Kidney (tissue), 14 donors: ENCODE results near the gene ZNF689. TPM values are rescaled to one million over a fixed set of nuclear protein-coding genes. Genes with fewer than 3 reads are reported as not detected.
A peak's percentile ranks its signal among the peaks of the same experiment; 100 is the strongest.

Experiments
- DNase-seq, 5 donors: peaks; one replicate each; pipeline ENCODE4 v3.0.0-alpha.2; 2013 to 2020
- FAIRE-seq: peaks from 2 replicates; lab custom pipeline; 2012; peaks lifted over from hg19 to GRCh38; lab: Jason Lieb, UNC
- H3K27ac ChIP-seq, 2 donors: one replicate each; pipeline ENCODE4 v1.7.0; 2013; ENCODE audit warnings: low read depth in 2 of 2, low read length in 2 of 2, inconsistent platforms in 1 of 2
- H3K27me3 ChIP-seq: one replicate; pipeline ENCODE4 v1.7.1; 2013; ENCODE audit warnings: low read length, inconsistent platforms; ENCODE audit not compliant: control insufficient read depth, insufficient read depth
- H3K36me3 ChIP-seq, 3 donors: one replicate each; pipeline versions ENCODE4 v1.7.0 to v1.7.1; 2013; ENCODE audit warnings: low read length in 3 of 3, control low read depth in 1 of 3, inconsistent platforms in 1 of 3; ENCODE audit not compliant: insufficient read depth in 3 of 3, control insufficient read depth in 2 of 3
- H3K4me1 ChIP-seq, 3 donors: one replicate each; pipeline versions ENCODE4 v1.7.0 to v1.7.1; 2013; ENCODE audit warnings: low read length in 3 of 3, inconsistent platforms in 1 of 3, low read depth in 1 of 3; ENCODE audit not compliant: control insufficient read depth in 2 of 3, insufficient read depth in 2 of 3
- H3K4me3 ChIP-seq, 3 donors: one replicate each; pipeline versions ENCODE4 v1.7.0 to v1.8.1; 2013; ENCODE audit warnings: low read length in 3 of 3, control low read depth in 1 of 3, inconsistent platforms in 1 of 3
- H3K9ac ChIP-seq, 3 donors: one replicate each; pipeline versions ENCODE4 v1.7.0 to v1.7.1; 2013; ENCODE audit warnings: low read length in 3 of 3, control low read depth in 1 of 3, inconsistent platforms in 1 of 3
- H3K9me3 ChIP-seq, 3 donors: one replicate each; pipeline versions ENCODE4 v1.7.0 to v1.7.1; 2013; ENCODE audit warnings: low read length in 3 of 3, control low read depth in 1 of 3, inconsistent platforms in 1 of 3; ENCODE audit not compliant: control insufficient read depth in 2 of 3, insufficient read depth in 1 of 3
- intact Hi-C: fragments of 100-400 bp; cut with DNase I; formaldehyde crosslinking; loops from one replicate; pipeline ENCODE4 v1.11.1; 2022
- polyA plus RNA-seq: library from polyadenylated mRNA; stranded (reverse); fragments of 350-450 nt; fragmentation: Illumina TruSeq; extraction: RNeasy Lipid Tissue Mini Kit (QIAGEN cat#74804); gene quantifications from one replicate; pipeline ENCODE4 v1.2.3, GENCODE V29; 2014; ENCODE audit warnings: low read depth, low replicate concordance; ENCODE audit not compliant: insufficient read depth
- total RNA-seq: library from RNA; stranded (reverse); fragmentation: NEBNext Ultra II Directional; extraction: Animal tissue kit (Norgen Biotek cat#: 25700); gene quantifications from one replicate; pipeline ENCODE4 v1.2.1, GENCODE V29; 2021
- TF ChIP-seq, protein P1 (sequence below): IDR thresholded peaks from 3 replicates; pipeline ENCODE4 v1.5.1; 2012; ENCODE audit warnings: mild to moderate bottlenecking, moderate library complexity, borderline replicate concordance; ENCODE audit not compliant: insufficient read depth; ENCODE audit errors: extremely low read depth
- donor health status: control.
- donor health status: control.
- donor health status: control.
- donor health status: control.
- donor health status: control.
- donor health status: DM: yes; HTN: yes; CAD: no.
- donor health status: Normal renal cell carcinoma (clear cell type).

ZNF689 gene
- total and polyA plus RNA-seq, 2 donors from 2014 or later, result 3.9 to 9.0 TPM

DNA sequence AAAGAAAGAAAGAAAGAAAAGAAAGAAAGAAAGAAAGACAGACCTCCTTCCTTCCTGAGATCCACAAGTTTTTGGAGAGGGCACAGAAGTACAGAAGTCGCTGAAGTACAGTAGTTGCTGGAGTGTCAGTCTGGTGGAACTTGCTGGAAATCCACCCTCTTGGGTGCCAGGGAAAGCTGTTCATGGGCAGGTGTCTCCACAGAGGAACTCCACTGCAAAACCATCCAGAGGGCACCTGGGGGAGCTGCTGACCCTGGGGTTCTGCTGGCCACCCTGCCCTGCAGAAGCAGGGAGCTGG lies 37.0 kb upstream of the ZNF689 start:
- intact Hi-C loops, result no loop called here
- no peak overlapping the region for H3K9ac ChIP-seq
- H3K27ac ChIP-seq, result no peak overlapping the region
- H3K27me3 ChIP-seq, result no peaks in the 10 kb centered on the region
- FAIRE-seq (no peak), DNase-seq (peak in 1 of 5 donors; percentile 39)
- H3K4me1 ChIP-seq, result peaks cover 0 to 10% (median 4%) of the 10 kb centered on the region in 3 donors
- no peaks in the 10 kb centered on the region for H3K9me3 ChIP-seq
- no peaks in the 10 kb centered on the region for H3K36me3 ChIP-seq
- no peak overlapping the region for H3K4me3 ChIP-seq
- TF ChIP-seq, protein P1, sequence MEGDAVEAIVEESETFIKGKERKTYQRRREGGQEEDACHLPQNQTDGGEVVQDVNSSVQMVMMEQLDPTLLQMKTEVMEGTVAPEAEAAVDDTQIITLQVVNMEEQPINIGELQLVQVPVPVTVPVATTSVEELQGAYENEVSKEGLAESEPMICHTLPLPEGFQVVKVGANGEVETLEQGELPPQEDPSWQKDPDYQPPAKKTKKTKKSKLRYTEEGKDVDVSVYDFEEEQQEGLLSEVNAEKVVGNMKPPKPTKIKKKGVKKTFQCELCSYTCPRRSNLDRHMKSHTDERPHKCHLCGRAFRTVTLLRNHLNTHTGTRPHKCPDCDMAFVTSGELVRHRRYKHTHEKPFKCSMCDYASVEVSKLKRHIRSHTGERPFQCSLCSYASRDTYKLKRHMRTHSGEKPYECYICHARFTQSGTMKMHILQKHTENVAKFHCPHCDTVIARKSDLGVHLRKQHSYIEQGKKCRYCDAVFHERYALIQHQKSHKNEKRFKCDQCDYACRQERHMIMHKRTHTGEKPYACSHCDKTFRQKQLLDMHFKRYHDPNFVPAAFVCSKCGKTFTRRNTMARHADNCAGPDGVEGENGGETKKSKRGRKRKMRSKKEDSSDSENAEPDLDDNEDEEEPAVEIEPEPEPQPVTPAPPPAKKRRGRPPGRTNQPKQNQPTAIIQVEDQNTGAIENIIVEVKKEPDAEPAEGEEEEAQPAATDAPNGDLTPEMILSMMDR, result no peak

DNA sequence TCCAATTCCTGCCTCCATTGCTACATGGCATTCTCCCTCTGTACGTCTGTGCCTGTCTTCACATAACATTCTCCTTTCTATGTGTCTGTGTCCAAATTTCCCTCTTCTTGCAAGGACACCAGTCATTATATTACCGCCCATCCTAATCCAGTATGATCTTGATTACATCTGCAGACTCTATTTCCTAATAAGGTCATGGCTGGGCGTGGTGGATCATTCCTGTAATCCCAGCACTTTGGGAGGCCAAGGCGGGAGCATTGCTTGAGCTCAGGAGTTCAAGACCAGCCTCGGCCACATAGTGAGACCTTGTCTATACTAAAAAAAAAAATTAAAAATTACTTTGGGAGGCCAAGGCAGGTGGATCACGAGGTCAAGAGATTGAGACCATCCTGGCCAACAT lies 35.5 kb upstream of the ZNF689 start:
- Histone ChIP-seq H3K36me3 (no peaks in the 10 kb centered on the region), H3K4me3 (no peak overlapping the region), H3K9ac (no peak overlapping the region), H3K9me3 (no peaks in the 10 kb centered on the region), H3K27ac (no peak overlapping the region), H3K27me3 (no peaks in the 10 kb centered on the region), H3K4me1 (peaks cover 0 to 5% (median 0%) of the 10 kb centered on the region in 3 donors)
- DNase-seq (no peak), FAIRE-seq (no peak)
- TF ChIP-seq, protein P1, result no peak
- intact Hi-C loops, result no loop called here

DNA sequence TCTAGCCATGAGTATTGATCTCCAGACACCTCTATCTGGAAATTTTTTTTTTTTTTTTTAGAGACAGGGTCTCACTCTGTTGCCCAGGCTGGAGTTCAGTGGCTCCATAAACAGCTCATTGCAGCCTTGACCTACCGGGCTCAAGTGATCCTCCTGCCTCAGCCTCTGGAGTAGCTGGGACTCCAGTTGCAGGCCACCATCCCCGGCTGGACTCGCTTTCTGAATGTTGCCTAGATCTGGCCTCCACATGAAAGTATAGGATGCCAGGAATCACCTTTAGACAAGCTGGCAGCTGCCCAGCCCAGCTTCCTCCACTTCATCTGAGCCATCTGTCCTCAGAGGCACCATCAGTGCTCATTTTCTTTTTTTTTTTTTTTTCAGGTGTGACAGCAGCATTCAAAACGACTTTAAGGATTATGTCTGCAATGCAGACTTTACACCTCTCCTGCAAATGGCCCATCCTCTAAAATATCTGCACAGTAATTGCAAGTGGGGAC lies 34.2 kb upstream of the ZNF689 start:
- no peak for FAIRE-seq
- no peak overlapping the region for H3K4me3 ChIP-seq
- H3K9ac ChIP-seq, result no peak overlapping the region
- TF ChIP-seq, protein P1, result no peak
- no peaks in the 10 kb centered on the region for H3K27me3 ChIP-seq
- H3K4me1 ChIP-seq, result no peaks in the 10 kb centered on the region
- intact Hi-C loops, result no loop called here
- no peaks in the 10 kb centered on the region for H3K9me3 ChIP-seq
- DNase-seq, result no peak
- no peak overlapping the region for H3K27ac ChIP-seq
- H3K36me3 ChIP-seq, result no peaks in the 10 kb centered on the region

DNA sequence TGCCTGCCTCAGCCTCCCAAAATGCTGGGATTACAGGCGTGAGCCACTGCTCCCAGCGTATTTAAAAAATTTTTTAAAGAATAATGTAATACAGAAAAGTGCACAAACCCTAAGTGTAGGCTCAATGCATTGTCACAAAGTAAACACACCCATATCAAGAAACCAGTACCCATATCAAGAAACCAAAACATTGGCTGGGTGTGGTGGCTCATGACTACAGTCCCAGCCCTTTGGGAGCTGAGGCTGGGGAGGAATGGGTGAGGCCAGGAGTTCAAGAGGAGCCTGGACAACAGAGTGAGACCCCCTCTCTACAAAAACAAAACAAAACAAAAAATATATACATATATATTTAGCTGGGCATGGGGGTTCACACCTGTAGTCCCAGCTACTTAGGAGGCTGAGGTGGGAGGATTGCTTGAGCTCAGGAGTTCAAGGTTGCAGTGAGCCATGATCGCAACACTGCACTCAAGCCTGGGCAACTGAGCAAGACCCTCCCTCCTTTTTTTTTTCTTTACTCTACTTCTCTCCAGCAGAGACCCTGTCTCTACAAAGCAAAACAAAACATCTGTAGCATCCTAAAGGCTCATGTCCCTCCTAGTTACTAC lies 31.3 kb upstream of the ZNF689 start:
- no peaks in the 10 kb centered on the region for H3K36me3 ChIP-seq
- no peaks in the 10 kb centered on the region for H3K9me3 ChIP-seq
- TF ChIP-seq, protein P1, result no peak
- DNase-seq (no peak), FAIRE-seq (no peak)
- no peak overlapping the region for H3K4me3 ChIP-seq
- no peak overlapping the region for H3K9ac ChIP-seq
- no peaks in the 10 kb centered on the region for H3K27me3 ChIP-seq
- intact Hi-C loops, result no loop called here
- H3K4me1 ChIP-seq, result no peaks in the 10 kb centered on the region
- H3K27ac ChIP-seq, result no peak overlapping the region
